ENCODE measurements around the gene BTBD2.
"Not testable (repeated sequence)": the region's sequence is repeated elsewhere in the genome, so short reads cannot be mapped to it uniquely, and the experiment has no call there.

Gene BTBD2

DNA sequence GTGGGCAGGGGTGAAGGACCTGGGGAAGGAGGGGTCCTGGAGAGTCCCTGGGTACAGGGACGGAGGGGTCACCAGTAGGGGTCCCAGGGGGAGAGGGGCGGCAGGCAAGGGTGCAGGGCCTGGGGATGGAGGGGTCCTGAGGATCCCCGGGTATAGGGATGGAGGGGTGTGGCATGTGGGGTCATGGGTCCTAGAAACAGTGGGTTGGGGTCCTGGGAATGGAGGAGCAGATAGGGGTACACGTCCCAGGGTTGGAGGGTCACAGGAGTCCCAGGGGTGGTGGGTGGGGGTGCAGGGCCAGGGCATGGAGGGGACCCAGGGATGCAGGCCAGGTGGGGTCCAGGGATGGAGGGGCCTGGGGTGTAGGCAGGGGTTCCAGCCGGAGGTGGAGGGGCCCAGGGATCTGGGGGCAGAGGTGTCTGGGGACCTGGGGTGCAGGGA, 1.4 kb downstream of the BTBD2 start:
- DNase-seq (ENCODE audit: low read depth) = no peak

DNA sequence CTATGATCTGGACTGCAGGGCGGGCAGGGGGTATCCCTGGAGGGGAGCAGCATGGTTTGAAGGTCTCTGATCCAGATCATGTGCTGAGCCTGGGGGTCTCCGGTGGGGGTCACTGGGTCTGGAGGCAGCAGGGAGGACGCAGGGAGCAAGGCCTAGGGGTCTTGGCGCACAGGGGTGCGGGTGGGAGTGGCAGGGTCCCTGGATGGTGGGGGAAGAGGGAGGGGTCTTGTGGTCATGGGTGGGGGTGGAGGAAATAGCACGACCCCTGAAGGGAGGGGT, 1.9 kb downstream of the BTBD2 start:
- no peak for DNase-seq (ENCODE audit: low read depth)

DNA sequence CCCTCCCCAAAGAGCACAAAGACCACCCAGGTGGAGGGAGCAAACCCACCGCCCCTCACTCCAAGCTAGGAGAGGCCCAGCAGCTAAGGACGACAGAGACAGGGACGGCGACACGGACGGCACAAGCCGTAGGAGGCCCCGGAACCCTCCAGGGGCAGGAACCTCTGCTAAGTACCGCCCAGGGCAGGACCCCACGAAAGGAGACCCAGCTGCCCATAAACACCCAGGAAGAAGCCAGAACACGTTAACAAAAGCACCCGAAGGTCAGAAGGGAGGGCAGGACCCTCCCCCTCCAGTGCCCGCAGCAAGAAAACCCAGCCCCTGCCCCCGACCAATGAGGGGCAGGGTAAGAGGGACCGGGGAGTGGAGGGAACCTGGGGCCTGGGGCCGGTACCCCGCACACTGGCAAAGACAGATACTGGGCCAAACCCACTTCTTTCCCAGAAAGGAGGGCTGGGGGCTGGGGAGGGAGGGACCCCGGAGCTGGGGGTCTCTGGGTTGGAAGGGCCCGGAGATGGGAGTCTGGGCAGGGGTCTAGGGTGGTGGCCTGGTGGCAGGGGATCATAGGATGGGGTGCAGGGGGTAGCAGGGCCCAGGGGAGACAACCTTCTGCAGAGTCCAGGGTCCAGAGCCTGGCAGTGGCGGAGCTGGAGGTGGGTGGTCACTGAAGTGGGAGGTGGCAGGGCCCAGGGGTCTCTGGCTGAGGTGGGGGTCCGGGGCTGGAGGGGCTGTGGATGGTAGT, 2.4 kb downstream of the BTBD2 start:
- DNase-seq (ENCODE audit: low read depth) = no peak

DNA sequence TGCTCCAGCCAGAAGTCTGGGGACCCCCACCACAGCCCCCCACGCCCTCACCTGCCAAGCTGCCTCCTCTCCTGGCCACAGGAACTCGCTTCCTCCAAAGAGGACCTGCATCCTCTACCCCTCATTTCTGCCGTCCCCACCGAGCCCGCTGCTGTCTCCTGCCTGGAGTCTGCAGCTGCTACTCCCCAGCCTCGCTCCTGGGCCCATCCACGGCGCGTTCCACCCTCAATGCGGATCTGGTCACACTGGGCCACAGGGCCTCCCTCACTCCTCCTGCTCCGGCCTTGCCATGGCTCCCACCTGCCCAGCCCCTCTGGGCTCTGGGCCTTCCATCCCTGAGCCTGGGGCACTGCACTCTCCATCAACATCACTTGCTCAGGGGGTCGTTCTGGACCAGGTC, 4.3 kb downstream of the BTBD2 start:
- DNase-seq (ENCODE audit: low read depth) = no peak

DNA sequence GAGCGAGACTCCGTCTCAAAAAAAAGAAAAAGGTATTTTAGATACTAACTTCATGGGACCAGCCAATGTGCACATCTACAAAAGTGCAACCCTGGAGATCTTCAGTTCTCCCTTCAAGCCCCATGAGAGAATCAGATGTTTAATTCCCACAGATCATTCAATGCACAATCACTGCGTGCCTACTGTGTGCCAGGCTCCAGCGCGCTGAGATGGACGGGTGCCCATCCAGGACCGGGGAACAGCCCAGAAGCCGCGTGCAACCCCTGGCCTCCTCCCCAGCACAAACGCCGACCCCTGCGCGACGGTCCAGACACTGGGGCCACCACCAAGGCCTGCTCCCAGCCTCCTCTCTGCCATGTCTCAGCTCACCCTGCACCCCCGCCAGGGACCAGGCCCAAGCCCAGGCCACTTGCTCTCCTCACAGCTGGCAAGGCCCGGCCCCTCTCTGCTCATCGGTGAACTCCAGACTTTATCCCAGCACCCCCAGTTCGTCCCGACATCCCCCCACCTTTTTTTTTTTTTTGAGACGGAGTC, 5.3 kb downstream of the BTBD2 start:
- DNase-seq (ENCODE audit: low read depth) = no peak

DNA sequence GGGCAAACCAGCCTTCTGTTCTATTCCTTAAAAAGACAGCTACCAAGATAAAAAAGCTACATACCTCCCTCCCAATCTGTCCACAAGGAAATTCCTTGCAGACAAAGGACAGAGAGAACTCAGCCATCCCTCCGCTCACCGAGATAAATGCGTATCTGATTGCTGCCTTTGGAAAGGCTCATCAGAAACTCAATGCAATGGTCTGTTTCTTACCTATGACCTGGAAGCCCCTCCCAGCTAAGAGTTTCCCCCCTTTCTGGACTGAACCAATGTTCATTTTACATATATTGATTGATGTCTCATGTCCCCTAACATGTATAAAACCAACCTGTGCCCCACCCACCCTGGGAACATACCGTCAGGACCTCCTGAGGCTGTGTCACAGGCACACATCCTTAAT, 11.6 kb downstream of the BTBD2 start:
- no peak for DNase-seq (ENCODE audit: low read depth)

DNA sequence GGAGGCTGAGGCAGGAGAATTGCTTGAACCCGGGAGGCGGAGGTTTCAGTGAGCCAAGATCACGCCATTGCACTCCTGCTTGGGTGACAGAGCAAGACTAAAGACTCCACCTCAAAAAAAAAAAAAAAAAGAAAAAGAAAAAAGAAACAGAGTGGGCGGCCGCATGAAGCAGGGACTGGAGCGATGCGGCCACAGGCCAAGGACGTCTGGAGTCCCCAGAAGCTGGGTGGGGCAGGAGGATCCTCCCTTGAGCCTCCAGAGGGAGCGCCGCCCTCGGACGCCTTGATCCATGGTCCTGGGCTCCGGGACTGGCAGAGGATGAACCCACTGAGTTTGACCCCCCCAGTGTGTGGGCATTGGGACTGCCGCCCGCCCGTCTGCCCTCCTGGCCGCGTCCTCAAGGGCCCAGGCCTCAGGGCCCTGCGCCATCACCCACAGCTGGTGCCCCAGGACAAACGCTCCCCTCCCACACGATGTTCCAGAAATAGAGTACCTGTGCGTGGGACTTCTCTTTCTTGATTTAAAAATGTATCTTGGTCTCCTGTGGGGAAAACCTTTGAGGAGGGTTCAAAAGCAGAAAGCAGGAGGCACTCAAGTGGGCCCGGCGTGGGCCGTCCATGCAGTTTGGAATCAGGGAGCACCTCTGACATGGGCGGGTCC, 15.5 kb downstream of the BTBD2 start:
- no peak for DNase-seq (ENCODE audit: low read depth)

DNA sequence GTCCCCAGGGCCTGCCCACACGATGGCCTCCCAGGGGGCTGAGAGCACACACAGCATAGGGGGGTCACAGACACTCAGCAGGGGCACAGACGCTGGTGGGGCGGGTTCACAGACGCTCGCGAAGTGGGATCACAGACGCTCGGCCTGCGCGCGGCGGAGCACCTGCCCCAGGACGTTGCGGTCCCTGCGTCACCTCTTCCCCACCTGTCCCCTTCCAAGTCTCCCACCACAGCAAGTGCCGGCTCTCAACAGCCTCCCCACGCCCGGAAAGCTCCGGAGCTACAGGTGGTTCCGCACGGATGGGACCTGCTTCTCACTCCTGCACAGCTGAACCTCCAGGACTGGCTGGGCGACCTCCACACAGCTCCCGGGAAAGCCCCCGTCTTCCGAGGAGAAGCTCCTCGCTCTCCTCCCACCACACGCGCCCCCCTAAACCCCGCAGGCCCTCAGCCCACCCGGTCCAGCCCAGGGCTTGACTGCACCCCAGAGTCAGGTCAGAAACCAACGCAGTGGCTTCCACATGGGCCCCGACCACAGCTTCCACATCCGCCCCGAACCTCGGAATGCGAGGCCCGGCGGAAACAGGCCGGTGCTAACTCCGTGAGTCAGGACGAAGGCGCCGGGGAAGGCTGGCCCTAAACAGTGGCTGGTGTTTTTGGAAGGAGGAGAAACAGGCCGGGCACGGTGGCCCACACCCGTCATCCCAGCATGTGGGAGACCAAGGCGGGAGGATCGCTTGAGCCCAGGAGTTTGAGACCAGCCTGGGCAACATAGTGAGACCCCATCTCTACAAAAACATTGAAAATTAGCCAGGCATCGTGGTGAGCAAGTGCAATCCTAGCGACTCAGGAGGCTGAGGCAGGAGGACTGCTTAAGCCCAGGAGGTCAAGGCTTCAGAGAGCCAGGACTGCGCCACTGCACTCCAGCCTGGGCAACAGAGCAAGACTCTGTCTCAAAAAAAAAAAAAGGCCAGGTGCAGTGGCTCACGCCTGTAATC, 16.5 kb downstream of the BTBD2 start:
- DNase-seq (ENCODE audit: low read depth) = no peak

DNA sequence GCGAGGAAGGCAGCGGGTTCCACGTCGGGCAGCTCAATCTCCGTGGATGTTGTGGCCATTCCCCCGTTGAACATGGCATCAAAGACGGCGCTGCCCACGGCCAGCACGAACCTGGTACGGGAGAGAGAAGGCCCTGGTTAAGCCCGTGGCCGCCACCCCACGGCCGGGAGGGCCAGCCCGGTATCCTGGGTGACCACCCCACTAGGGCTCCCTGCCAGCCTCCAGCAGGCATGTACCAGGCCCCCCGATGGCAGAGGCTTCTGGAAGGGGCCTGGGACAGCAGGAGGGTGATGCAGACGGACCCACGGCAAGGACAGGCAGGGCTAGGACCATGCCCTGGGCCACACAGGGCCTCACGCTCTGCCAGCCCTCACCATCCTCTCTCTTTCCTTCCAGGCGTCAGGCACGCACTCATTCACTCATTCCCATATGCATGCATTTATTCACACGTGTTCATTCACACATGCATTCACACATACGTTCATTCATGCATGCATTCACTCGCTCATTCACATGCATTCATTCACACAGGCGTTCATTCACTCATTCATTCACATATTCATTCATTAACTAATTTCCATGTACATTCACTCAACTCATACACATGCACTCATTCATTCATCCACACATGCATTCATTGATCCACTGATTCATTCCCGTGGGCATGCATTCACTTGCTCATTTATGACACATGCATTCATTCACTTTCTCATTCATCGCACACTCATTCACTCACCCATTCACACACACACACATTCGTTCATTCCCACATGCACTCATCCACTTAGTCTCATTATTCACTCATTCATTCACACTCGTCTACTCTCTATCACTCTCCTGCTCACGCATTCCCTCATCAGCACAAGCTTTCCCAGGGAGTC, 17.9 kb downstream of the BTBD2 start:
- DNase-seq (ENCODE audit: low read depth) = no peak

DNA sequence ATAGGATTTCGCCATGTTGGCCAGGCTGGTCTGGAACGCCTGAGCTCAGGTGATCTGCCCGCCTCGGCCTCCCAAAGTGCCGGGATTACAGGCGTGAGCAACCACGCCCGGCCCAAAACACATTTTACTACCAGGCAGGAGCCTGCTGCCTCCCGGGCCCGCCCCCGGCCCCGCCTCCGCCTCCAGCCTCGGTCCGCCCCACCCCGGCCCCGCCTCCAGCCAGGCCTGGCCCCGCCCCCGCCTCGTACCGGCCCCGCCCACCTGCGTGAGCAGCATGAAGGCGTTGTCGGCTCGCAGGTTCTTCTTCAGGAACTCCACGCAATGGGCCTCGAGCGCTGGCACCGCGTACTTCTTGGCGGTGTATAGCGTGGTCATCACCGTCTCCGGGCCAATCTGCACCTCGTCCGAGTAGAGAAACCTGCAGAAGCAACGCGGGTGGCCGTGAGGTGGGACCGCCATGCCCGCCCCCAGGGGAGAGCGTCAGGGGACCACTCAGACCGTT, 22.7 kb downstream of the BTBD2 start:
- no peak for DNase-seq (ENCODE audit: low read depth)

DNA sequence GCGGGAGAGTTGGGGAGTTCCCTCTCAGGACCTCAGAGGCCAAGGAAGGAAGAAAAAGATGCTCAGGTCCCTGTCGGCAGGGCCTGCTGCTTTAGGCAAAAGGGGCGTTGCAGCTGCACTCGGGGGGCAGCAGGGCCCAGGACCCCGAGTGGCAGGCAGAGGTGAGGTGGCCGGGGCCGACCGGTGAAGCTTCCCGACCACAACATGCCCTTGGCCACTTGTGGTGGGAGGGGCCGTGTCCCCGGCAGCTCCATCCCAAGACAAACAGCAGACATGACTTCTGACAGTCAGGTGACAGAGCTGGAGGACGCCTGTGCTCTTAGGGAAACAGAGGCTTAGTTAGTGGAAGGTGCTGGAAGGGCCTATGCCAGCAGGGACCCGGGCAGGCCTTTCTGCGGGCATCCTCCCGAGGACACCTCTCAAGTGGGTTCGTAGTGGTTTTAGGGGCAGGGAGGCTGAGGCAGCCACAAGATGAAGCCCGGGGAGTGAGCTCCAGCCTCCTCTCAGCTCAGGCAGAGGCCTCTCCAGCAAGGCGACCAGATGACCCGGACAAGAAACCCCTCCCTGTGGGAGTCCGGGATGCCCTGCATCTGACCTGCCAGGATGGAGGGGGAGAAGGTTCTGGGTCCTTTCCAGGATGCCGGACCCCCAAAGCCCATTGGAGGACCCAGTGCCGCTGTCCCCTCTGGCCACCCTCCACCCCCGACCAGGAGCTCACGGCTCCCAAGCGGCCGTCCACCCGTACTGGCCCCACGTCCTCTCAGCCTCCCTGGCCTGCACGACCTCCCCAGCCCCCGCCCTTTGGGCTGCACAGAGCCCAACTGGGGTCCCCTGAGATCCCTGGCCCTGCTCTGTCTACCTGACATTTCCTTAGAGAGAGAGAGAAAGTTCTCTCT, 24.2 kb downstream of the BTBD2 start:
- no peak for DNase-seq (ENCODE audit: low read depth)

DNA sequence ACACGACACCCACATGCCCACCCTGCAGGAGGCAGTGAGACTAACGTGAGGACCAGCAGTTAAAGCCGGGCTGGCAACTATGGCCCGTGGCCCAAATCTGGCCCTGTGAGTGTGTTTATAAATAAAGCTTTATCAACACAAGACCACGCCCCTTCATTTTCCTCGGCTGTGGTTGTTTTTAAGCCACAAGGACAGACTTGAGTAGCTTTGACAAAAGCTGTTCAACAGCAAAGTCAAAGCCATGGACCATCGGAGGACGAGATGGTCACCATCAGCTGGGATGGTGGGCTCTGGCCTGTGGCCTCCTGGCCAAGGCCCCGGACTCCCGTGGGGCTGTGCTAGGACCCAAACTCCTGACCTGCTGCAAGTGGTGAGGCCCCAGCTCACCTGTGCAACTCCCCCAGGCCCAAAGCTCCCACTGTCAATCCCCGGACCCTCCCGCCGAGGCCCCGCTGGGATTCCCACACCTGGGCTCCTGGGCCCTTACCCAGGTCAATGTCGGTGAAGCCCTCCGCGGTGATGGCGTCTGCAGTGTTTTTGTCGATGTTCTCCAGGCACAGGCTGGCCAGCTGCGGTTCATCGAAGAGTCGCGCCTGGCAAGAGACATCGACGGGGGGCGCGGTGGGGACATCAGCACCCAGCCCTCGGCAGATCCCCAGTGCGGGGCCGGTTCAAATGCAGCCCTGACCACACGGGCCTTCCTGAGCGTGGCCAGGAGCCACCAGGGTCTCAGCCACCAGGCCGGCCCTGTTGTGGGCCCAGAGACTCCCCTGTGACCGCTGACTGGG, 25.1 kb downstream of the BTBD2 start:
- DNase-seq (ENCODE audit: low read depth) = no peak

DNA sequence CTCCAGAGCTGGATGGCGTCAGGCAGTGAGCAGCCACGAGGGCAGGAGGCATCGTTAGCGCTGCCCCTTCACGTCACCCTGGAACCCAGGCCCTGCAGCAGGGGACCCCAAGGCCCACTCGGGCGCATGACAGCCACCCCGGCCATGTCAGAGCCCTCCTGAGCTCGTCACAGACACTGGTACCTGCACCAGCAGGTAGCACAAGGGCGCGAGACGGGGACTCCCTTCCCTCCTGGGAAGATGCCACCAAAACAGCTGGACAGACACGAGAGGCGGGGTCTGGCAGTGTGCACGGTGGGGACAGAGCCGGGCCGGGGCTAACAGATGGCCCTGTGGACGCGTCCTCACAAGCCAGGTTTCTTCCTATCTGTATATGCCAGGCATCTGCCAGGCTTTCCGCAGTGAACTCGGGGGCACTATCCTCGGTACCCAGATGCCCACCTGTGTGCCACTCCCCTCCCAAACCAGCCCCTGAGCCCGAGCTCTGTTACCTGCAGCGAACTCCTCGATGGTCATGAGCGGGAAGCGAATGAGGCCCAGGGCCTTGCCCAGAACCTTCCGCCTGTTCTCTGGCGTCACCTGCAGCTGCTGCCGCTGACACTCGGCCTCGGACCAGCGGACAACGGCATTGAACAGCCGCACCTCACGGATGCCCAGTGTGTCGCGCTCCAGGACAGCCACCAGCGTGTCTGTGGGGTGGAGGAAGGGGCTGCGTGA, 25.8 kb downstream of the BTBD2 start:
- no peak for DNase-seq (ENCODE audit: low read depth)

DNA sequence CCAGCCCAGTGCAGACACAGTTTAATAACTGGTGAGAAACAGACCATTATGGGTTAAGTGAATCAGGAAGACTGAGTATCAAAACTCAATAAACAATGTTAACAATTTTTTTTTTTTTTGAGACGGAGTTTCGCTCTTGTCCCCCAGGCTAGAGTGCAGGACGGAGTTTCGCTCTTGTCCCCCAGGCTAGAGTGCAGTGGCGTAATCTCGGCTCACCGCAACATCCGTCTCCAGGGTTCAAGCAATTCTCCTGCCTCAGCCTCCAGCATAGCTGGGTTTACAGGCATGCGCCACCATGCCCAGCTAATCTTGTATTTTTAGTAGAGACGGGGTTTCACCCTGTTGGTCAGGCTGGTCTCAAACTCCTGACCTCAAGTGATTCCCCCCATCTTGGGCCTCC, 27.1 kb downstream of the BTBD2 start:
- DNase-seq (ENCODE audit: low read depth) = not testable (repeated sequence)

DNA sequence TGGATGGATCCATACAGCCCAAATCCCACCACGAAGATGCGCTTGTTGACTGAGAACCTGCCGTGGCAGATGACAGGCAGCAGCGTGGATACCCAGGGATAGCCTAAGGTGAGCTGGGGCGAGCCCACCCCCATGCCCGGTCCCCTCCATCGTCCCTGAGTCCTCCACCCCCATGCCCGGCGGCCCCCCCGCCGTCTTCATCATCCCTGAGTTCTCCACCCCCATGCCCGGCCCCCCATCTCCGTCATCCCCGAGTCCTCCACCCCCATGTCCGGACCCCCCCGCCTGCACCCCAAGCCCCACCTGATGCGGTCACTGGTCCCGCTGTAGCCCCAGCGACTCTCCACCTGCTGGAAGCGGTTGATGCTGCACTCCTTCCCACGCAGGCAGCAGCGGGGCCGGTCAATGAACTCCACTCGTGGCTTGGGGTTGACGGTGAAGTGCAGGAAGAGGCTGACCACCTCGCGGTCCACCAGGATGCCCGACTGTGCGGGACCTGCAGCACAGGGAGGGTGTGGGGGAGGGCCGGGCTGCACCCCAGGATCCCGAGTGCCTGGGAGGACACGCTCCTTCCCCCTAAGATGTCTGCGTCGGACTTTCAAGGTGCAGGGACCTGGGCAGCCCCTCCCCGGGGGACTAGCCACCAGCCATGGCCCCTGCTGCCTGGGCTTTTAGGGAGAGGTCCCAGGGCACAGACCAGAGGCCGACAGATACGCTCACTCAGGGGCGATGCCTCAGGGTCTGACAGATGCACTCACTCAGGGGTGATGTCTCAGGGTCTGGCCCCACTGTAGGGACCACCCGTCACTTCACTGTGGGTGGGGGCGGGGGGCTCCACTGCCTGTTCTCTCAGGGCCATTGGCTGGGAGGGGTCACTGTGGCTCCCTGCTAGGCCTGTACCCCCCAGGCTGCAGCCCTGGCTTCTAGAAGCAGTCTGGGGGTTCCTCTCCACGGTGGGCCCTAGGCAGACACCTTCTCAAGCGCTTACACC, 28.0 kb downstream of the BTBD2 start:
- no peak for DNase-seq (ENCODE audit: low read depth)

DNA sequence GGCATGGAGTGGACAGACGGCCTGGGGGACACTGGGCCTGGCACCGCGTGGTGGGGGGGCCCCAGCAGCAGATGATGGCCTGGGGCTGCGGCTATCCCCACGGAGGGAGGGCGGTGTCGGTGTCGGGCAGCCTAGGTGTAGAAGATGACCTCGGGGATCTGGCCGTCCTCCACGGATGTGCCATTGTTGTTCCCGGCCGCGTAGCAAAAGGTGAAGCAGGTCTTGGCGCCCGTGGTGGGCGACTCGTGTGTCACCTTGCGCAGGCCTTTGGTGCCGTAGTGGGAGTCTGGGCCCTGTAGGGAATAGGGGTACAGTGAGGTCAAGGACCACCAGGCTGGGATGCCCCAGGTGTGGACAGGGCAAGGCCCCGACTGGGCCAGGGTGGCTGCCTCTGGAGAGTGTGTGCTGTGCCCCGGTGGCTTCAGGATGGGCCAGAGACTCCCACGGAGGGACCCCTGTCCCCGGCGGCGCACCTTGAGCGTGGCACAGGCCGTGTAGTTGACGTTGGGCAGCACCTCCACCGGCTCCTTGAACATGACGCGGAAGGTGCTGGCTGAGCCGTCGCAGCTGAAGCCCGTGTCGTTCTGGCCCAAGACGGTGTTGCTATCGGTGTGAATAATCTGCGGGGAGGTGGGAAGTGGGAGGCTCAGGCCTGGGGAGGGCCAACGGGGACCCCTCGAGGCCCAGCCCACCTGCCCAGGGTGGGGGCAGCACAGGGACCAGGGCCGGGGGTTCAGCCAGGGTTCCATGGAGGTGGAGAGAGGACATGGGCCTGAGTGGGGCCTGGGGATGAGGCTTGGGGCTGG, 29.0 kb downstream of the BTBD2 start:
- no peak for DNase-seq (ENCODE audit: low read depth)
